GM18511 (cell line): ENCODE measurements around the gene KIR2DL3.

Source experiments
- ATAC-seq: cut with Tn5 transposase; IDR thresholded peaks from one replicate; pipeline ENCODE4 v1.9.1; 2021; ENCODE audit warnings: mild to moderate bottlenecking, moderate library complexity; ENCODE audit not compliant: unreplicated experiment

KIR2DL3 gene

GRCh38 chr19:54790711-54791110 is 52.4 kb downstream of the KIR2DL3 start:
- ATAC-seq, result no peak

DNA sequence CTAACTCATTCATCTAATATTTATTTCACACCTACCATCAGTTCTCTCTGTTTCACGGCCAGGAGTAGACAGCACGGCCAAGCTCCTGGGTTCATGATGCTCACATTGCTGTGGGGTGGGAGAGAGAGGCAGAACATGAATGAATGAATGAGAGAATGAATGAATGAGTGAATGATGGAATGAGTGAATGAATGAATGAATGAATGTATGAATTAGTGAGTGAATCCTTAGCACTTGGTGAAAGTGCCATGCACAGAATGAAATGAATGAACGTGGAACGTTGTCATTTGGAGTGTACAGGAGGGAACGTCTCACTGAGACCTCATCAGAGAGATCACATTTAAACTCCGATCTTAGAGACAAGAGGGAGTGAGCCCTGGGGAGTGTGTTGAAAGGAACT is 53.2 kb downstream of the KIR2DL3 start:
- ATAC-seq, result no peak

- no peak for ATAC-seq
These were observed 54.5 kb downstream of the KIR2DL3 start for GRCh38 chr19:54792814-54793213.

GRCh38 chr19:54795758-54796157 is 57.4 kb downstream of the KIR2DL3 start:
- no peak for ATAC-seq
